Activated naive CD4-positive, alpha-beta T cell treated with anti-CD3 and anti-CD28 coated beads for 36 hours (primary cell): ENCODE results near the gene AMELX. TPM values are rescaled to one million over a fixed set of nuclear protein-coding genes. Genes with fewer than 3 reads are reported as not detected.

ENCODE experiments used
- CTCF ChIA-PET: fragments of 350-600 bp; sonication (Branson Sonifier 250); formaldehyde crosslinking; loops from one replicate; lab custom pipeline; 2021; ENCODE audit warnings: antibody characterized with exemption; lab: Charles Lee
- DNase-seq: peaks from one replicate; pipeline ENCODE4 v3.0.0-alpha.2; 2020
- H3K27ac Mint-ChIP-seq: one replicate; pipeline ENCODE4 v1.8.0; 2021; ENCODE audit warnings: mild to moderate bottlenecking, mixed read lengths
- H3K27me3 Mint-ChIP-seq: one replicate; pipeline ENCODE4 v1.8.0; 2021; ENCODE audit warnings: low read depth, mixed read lengths
- H3K36me3 Mint-ChIP-seq: one replicate; pipeline ENCODE4 v1.8.0; 2021; ENCODE audit warnings: low read depth, mixed read lengths
- H3K4me1 Mint-ChIP-seq: one replicate; pipeline ENCODE4 v1.8.0; 2021; ENCODE audit warnings: low read depth, mixed read lengths
- H3K4me3 Mint-ChIP-seq: one replicate; pipeline ENCODE4 v1.8.0; 2021; ENCODE audit warnings: mild to moderate bottlenecking, moderate library complexity, mixed read lengths
- H3K9me3 Mint-ChIP-seq: one replicate; pipeline ENCODE4 v1.8.0; 2021; ENCODE audit warnings: mixed read lengths
- intact Hi-C: fragments of 100-400 bp; cut with micrococcal nuclease; formaldehyde crosslinking; loops from one replicate; pipeline ENCODE4 v1.15.1; 2023
- microRNA-seq: library from miRNA; unstranded; fragments of <30 nt; microRNA quantifications from one replicate; pipeline ENCODE4 v1.2.0, GENCODE V29; 2022; ENCODE audit warnings: borderline microRNAs expressed, borderline replicate concordance
- total RNA-seq, 2 experiments: library from RNA; stranded (reverse); gene quantifications; one replicate each; pipeline ENCODE4 v1.2.3, GENCODE V29; 2021

AMELX gene
- total RNA-seq, 2 experiments from 2014 or later, result not detected

GRCh38 chrX:11349020-11349419 is 55.8 kb downstream of the AMELX start:
- Mint-ChIP-seq H3K4me3 (no peak overlapping the region), H3K4me1 (no peaks in the 10 kb centered on the region), H3K27ac (no peak overlapping the region), H3K9me3 (no peaks in the 10 kb centered on the region), H3K27me3 (no peaks in the 10 kb centered on the region), H3K36me3 (no peaks in the 10 kb centered on the region)
- no peak for DNase-seq
- intact Hi-C loops, result no loop called here
- CTCF ChIA-PET, result no interaction called here

- H3K27me3 Mint-ChIP-seq, result no peaks in the 10 kb centered on the region
Measured at GRCh38 chrX:11349661-11350337, 56.6 kb downstream of the AMELX start.

More at GRCh38 chrX:11349661-11350337, 56.6 kb downstream of the AMELX start:
- H3K27ac Mint-ChIP-seq, result no peak overlapping the region
- intact Hi-C loops, result no loop called here
- no peaks in the 10 kb centered on the region for H3K9me3 Mint-ChIP-seq
- CTCF ChIA-PET, result no interaction called here
- no peak for DNase-seq
- H3K4me1 Mint-ChIP-seq, result no peaks in the 10 kb centered on the region
- H3K4me3 Mint-ChIP-seq, result no peak overlapping the region
- H3K36me3 Mint-ChIP-seq, result no peaks in the 10 kb centered on the region

Small RNA genes lying within 50 kb of the gene (microRNA-seq; reads per million reads assigned to microRNA genes)
- gene MIR548AX, result not detected

Other genes starting within 250 kb of the AMELX start
- 10 to 100 TPM; 19.2 to 19.5 TPM for gene HCCS, start 182.1 kb upstream of the AMELX start, total RNA-seq